Astrocyte of the spinal cord (primary cell): ENCODE data around the gene C3orf22.

Experiments used
- DNase-seq: peaks from one replicate; pipeline ENCODE4 v3.0.0; 2011; ENCODE audit warnings: low read depth, low spot score
- H3K4me3 ChIP-seq: 2 replicates; pipeline ENCODE4 v1.5.1; 2011; ENCODE audit warnings: low read depth, mild to moderate bottlenecking, low read length, moderate library complexity
- in situ Hi-C: cut with HindIII; loops from 2 replicates; pipeline ENCODE4 v1.10.0; 2017; ENCODE audit warnings: low sequenced_read_pairs
- TF ChIP-seq, protein P1 (sequence below): IDR thresholded peaks from 2 replicates; pipeline ENCODE4 v1.5.1; 2012; ENCODE audit warnings: low read depth, mild to moderate bottlenecking, low read length, inconsistent platforms

C3orf22 gene

GRCh38 chr3:126570103-126570541, 11.4 kb upstream of the C3orf22 start:
- TF ChIP-seq, protein P1, sequence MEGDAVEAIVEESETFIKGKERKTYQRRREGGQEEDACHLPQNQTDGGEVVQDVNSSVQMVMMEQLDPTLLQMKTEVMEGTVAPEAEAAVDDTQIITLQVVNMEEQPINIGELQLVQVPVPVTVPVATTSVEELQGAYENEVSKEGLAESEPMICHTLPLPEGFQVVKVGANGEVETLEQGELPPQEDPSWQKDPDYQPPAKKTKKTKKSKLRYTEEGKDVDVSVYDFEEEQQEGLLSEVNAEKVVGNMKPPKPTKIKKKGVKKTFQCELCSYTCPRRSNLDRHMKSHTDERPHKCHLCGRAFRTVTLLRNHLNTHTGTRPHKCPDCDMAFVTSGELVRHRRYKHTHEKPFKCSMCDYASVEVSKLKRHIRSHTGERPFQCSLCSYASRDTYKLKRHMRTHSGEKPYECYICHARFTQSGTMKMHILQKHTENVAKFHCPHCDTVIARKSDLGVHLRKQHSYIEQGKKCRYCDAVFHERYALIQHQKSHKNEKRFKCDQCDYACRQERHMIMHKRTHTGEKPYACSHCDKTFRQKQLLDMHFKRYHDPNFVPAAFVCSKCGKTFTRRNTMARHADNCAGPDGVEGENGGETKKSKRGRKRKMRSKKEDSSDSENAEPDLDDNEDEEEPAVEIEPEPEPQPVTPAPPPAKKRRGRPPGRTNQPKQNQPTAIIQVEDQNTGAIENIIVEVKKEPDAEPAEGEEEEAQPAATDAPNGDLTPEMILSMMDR = no peak
- no peak overlapping the region for H3K4me3 ChIP-seq
- in situ Hi-C loops = no loop called here
- no peak for DNase-seq

- no peak for DNase-seq
- TF ChIP-seq, protein P1 = no peak
- no peak overlapping the region for H3K4me3 ChIP-seq
- in situ Hi-C loops = no loop called here
These were observed 10.8 kb upstream of the C3orf22 start for GRCh38 chr3:126569390-126569975.

DNA sequence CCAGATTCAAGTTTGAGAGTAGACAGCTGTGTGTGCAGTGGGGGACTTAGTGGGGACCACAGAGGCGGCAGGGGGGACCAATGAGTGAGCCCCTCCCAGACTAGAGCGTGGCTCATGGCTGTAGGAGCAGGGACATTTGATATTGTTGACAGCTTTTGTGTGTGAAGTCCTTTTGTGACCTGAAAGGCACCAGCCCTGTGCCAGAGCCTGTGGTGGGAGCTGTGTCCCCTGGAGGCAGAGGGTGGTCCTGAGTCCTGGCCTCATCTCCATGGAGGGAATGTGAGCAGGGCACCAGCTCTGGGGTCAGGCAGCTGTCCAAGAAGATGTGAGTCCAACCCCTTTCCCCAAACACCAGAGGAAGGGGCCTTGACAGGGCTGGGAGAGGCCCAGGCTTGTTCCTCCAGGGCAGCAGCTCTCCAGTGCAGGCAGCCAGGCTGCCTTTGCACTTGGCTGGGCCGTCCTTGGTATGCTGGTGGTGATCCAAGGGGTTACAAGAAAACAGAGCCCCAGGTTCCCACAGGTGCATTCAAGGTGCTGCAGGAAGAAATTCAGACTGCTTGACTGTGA, 10.1 kb upstream of the C3orf22 start:
- no peak overlapping the region for H3K4me3 ChIP-seq
- DNase-seq = no peak
- in situ Hi-C loops = no loop called here
- TF ChIP-seq, protein P1 = no peak

DNA sequence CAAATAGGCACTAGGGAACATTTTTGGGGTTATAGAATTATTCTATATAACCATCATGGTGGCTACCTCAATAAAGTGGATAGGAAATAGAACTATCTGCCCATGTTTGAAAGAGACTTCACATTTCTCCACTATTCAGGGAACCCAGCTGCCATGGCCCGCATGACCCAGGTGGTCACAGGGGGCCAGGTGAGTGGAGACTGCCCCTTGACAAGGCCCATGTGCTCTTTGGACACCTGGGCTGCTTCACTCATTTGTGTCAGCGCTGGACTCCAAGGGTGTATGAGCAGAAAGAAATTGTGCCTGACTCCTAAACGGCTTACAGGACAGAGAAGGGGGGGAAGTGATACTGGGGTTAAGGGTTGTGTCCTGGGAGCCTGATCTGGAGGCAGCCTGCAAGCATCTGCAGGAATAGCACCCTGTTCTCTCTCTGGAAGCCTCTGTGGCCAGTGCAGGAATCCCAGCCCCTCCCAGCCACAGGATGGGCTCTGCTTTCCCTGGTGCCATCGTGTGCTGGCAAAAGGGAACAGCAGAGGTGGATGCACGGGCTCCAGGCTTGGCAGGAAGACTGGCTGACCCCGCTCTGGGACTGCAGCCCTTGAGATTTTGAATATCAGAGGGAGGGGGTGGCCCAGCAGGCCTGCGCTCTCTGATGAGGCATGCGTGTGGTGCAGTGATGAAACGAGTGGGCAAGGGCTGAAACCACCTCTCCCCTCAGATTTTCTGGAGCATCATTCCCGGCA, 9.1 kb upstream of the C3orf22 start:
- TF ChIP-seq, protein P1 = no peak
- DNase-seq = no peak
- in situ Hi-C loops = no loop called here
- no peak overlapping the region for H3K4me3 ChIP-seq

DNA sequence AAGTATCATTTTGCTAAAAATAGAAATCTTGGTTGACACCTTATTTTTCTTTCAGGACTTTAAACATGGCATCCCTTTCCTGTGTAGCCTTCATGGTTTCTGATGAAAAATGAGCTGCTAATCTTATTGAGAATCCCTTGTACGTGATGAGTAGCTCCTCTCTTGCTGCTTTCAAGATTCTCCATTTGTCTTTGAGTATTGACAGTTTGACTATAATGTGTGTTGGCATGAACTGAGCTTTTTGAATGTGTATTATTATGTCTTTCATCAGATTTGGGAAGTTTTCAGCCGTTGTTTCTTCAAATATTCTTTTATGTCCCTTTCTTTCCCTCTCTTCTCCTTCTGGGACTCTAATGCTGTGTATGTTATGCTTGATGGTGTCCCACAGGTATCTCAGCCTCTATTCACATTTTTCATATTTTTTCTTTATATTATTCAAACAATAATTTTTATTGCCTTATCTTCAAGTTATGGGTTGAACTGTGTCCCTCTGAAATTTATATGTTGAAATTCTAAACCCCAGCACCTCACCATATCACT, 4.1 kb upstream of the C3orf22 start:
- in situ Hi-C loops = no loop called here
- TF ChIP-seq, protein P1 = no peak
- H3K4me3 ChIP-seq = no peak overlapping the region
- DNase-seq = no peak

GRCh38 chr3:126557761-126558160, 971 bp downstream of the C3orf22 start:
- TF ChIP-seq, protein P1 = no peak
- in situ Hi-C loops = no loop called here
- no peak overlapping the region for H3K4me3 ChIP-seq
- DNase-seq = no peak
